GM20431 (cell line): Measurements from ENCODE around the gene KCNA3.

Experiments
- in situ Hi-C: fragments of 300-500 bp; cut with MseI, MboI; formaldehyde crosslinking; loops from one replicate; pipeline ENCODE4 v1.15.0; 2020; ENCODE audit warnings: low sequenced_read_pairs; ENCODE audit not compliant: unreplicated experiment

Gene KCNA3

DNA sequence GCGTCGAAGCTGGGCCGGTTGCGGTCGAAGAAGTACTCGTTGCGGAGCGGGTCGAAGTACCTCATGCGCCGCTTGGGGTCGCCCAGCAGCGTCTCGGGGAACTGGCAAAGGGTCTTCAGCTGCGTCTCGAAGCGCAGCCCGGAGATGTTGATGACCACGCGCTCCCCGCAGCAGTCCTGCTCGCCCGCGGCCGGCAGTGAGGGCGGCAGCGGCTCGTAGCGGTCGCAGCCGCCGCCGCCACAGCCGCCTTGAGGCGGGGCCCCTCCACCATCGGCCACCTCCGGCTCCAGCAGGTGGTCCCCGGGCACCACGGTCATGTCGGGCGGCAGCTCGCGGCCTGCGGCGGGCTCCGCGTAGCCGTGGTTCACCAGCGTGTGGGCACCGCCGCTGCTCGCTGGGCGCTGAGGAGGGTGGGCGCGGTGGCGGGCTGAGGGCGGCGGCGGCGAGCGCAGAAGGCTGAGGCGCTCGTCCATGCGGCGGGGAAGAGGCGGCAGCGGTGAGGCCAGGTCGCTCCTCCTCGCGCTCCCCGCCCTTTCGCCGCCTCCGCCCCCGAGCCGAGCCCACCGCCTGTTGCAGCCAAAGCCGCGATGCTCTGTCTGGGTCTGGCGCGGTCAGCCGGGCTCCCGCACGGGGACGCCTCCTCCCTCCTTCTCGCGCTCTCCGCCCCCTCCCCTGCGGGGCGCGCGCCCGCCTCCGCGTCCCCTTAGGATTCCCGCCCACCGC lies at the start of gene KCNA3:
Gene KCNA3, minus strand, starts transcription at position 604 of the 723 bp plus-strand sequence. Its CDS starts 131 bp downstream, at position 473.
- in situ Hi-C loops: no loop called here

DNA sequence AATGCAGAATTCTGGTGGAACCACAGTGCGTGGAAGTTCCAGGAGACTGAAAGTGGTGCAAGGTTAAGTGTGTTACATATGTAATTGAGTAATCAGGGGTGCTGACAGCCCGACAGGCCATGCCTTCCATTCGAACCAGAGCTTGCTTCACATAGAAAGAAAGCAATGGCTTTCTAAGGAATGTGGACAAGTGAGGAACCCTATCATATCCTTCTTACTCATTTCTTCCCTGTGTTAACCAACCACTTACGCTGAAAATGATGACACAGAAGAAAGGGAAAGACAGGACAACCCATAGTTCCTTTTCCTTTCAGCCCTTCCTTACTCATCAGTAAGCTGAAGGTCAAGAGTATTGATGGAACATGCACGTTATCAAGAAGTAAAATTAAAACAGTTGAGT lies 48.1 kb upstream of the KCNA3 start:
- in situ Hi-C loops: no loop called here

DNA sequence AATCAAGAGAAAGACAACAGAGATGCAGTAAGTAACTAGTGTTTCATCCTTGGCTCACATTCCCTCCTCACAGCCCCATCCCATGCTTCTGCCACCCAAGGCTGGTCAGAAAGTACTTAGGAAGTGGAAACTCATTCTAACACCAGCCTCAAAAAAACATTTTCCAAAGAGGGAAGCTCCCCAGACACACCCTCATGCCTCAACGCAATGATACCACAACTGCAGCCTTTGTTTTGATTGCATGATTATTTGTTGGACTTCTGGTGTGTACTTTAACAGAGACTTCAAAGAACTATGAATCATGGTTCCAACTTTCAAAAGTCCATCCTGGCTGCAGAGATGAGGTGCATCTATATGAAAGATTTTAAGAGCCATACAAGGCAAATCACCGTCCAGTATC lies 45.2 kb upstream of the KCNA3 start:
- in situ Hi-C loops: no loop called here

DNA sequence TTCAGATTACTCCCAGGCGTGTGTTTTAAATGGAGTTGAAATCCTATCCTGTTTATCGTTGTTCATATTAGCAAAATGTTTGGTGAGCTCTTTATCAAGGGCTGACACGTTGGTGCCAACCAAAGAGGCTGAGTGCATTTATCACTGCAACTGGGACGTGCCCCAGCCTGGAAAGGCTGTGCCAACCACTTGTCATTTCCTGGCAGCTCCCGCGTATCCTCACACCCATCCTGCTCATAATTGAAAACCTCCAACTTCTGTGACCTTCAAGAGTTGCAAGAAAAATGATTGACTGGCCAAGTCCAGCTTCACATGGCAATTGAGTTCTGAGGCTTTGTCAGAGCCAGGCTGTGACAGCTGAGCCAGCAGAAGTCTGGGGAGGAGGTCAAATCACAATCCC lies 43.7 kb upstream of the KCNA3 start:
- in situ Hi-C loops: no loop called here

DNA sequence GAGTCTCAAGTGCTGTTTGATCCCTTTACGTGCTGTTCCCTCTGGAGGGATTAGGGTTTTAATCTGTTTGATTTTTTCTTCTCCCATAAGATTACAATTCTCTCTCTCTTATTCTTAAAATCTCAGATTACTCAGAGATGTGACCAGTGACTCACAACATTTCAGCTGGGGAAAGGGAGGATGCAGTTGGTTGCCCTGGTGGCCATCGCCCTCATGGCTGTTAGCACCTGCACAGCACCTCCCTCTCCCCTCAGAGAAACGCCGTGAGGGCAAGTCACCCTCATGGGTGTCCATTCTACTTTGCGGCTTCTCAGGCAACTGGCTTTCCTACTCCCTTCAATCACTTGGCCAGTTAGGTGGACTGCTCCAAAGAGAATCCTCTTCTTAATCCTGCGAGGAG lies 42.4 kb upstream of the KCNA3 start:
- in situ Hi-C loops: no loop called here

DNA sequence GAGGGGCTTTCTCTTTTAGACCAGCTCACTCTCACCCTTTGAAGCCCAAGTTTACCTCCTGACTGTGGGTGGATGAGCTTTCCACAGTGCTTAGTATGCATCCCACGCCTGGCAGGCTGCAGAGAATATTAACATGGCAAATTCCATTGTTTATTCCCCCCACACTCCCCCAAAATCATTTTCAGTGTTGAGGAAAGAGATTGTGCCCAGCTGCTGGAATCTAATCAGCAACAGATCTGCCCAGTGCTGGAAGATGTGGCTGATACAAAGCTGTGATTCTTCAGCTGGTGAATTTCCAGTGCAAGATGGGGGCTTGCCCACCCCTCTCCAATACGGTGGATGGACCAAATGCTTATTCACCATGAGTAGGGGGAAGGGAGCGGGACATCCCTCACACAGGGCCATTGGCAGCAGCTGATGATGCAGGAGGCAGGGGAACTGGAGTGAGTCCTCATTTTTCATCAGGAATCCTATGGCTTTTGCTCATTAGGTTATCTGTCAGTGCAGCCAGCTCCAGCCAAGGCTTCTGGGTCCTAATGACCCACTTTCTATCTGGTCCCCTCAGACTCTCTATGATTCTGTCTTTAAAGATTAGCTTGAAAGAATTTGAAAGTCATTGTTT lies 39.7 kb upstream of the KCNA3 start:
- in situ Hi-C loops: no loop called here

DNA sequence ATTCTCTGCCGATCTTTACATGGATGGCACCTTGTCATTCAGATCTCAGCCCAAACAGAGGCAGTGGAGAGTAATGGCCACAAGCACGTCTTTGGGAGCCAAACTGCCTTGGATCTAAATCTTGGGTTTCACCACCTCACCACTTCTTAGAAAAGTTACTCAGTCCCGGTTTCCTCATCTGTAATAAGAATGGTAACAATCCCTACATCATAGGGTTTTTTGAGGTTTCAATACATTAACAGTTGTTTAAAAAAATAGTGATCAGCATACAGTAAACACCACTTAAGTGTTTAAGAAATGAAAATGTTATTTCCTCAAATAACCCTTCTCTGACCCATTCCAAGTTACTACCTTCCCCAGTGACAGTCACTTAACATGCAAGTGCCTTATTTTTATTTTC lies 38.5 kb upstream of the KCNA3 start:
- in situ Hi-C loops: no loop called here

DNA sequence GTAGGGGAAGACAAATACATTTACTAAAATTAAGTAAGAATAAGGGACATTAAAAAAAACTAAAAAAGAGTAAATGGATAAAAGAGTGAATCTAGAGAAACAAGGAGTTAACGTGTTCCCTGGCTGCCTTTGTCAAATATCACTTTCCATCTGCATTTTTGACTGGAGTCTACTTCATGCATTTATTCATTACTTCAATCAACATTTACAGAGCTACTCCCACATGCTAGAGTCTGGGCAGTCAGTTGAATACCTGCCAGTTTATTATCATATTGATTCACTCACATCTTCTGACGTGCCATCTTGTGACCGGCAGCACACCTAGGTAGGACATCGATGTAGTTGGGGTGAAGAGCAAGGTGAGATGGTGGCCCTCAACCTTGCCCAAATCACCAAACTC lies 35.6 kb upstream of the KCNA3 start:
- in situ Hi-C loops: no loop called here

DNA sequence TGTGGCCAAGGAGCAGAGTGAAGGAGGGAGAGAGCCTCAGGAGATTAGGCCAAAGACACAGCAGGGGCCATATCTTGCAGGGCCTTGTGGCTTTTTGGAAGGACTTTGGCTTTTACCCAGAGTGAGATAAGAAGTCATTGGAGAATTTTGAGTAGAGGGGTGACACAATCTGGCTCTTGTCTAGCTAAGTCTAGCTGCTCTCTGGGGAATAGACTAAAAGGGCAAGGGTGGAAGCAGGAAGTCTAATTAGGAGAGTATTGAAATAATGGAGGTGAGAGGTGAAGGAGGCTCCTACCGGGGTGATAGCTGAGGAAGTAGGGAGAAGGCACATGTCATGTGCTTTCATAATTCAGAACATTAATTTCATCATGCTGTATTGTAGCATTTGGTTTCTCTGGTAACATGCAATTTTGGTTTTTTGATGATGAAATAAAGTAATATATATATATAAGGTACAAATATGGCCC lies 34.3 kb upstream of the KCNA3 start:
- in situ Hi-C loops: no loop called here

DNA sequence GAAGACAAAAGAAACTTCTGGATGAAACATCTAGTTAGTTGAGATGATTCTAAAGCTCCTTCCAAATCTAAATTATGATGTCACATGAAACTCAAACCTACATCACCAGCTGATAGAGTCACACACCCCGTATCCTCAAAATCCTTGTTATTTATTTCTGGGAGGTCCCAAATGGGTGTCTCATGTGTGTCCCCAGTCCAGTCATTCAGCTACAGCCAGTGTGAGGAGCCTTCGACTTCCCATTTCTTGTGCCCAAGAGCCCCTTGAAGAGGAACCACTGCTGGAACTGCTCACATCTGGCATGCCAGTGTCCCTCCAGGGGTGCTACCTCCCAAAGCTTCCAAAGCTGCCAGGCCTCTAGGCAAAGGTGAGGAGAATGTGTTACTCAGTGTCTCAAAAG lies 32.5 kb upstream of the KCNA3 start:
- in situ Hi-C loops: no loop called here

DNA sequence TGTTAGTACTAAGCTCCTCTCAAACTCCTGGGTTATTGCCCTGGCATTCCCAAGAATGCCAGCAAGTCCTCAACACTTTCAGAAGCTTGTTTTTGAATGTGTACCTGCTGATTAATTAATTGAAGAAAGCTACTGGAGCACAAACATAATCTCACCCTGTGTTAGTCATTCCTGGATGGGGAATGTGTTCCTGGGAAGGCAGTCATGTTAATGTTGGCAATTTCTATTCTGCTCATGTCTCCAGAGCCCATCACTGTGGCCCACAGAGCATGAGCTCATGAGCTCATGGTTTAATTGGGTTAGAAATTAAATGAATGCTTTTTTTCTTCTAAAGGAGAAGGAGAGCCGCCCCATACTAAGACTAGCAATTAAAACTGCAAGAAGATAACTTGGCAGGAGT lies 31.9 kb upstream of the KCNA3 start:
- in situ Hi-C loops: no loop called here

DNA sequence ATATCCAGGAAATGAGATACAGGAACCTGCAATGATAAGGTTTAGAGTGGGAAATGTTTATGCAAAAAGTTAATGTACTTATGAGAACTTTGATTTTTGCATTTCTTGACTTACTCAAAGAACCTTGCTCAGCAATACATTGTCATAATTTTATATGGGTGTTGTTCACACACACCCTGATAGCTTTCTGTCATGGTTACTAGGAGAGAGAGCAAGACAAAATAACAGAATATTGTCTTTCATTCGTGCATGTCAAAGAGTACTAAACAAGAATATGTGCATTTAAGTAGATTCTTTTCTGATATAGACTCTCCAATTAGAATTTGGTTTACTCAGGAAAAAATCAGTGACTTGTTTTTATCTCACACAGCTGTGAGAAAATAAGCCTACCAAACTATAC lies 27.5 kb upstream of the KCNA3 start:
- in situ Hi-C loops: no loop called here

DNA sequence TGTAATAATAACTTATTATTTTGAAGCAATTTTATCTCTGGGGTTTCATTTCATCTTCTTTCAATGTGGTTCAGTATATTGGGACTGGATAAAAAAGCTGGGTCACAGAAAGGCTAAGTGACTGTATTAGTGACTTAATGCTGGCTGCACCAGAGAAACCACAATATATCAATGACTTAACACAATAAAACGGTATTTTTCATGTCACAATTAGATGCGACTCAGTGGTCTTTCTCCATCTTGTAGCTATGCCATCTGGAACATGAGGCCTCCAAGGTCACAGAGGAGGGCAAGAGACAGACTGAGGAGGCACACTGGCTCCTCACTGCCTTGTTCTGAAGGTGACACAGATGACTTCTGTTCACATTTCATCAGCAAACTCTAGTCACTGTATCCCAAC lies 26.0 kb upstream of the KCNA3 start:
- in situ Hi-C loops: no loop called here

DNA sequence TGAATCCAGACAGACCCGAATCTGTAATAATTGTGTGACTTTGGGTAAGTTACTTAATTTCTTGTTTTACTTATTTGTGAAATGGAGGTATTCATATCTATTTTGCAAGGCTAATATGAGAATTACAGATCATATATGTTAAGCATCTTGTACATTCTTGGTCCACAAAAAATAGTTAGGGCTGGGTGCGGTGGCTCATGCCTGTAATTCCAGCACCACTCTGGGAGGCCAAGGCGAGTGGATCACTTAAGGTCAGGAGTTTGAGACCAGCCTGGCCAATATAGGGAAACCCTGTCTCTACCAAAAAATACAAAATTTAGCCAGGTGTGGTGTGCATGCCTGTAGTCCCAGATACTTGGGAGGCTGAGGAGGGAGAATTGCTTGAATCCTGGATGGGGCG lies 22.9 kb upstream of the KCNA3 start:
- in situ Hi-C loops: no loop called here

DNA sequence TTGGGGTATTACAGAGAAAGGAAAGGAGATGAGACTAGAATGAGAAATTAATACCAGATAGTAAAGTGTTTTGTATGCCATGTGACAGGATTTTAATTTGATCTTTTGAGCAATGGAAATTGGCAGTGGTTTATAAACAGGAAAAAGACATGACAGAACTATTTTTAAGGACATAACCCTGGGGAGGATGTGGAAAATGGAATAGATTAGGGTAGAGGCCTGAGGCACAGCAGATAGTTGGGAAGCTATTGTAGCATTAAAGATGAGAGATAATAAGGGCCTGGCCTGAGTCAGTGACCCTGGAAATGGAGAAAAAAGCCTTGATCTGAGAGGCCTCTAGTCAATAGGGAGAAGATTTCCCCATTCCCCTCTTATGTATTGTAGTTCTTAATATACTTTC lies 22.1 kb upstream of the KCNA3 start:
- in situ Hi-C loops: no loop called here

DNA sequence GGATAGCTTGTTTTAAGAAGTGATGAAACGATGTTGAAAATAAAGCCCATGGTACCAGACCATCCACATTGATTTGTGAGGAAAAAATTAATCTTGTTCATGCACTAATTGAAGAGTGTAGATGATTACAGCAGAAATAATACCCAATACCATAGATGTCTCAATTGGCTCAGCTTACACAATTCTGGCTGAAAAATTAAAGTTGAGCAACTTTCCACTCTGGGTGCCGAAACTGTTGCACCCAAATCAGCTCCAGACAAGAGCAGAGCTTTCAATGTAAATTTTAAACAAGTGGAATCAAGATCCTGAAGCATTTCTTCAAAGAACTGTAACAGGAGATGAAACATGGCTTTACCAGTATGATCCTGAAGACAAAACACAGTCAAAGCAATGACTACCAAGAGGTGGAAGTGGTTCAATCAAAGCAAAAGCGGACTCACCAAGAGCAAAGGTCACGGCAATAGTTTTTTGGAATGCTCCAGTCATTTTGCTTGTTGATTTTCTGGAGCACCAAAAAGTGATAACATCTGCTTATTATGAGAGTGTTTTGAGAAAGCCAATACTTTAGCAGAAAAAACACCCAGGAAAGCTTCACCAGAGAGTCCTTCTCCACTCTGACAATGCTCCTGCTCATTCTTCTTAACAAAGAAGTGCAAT lies 16.1 kb upstream of the KCNA3 start:
- in situ Hi-C loops: no loop called here

DNA sequence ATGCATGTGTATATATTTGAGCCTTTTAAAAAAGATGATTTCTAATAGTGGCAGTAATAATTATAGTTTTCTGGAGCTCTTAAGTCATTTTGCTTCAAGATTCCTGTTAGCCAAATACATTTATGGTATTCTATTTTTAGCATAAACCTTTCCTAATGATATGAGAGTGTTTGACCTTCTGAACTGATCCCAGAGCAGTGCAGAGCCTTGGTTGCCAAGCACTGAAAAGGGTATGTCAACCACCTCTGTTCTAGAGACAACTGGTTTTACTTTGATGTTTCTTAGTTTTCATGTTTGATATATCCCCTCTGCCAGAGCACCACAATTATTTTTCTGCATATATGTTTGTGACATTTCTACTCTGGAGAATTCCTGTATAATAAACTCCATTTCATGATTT lies 15.1 kb upstream of the KCNA3 start:
- in situ Hi-C loops: no loop called here

DNA sequence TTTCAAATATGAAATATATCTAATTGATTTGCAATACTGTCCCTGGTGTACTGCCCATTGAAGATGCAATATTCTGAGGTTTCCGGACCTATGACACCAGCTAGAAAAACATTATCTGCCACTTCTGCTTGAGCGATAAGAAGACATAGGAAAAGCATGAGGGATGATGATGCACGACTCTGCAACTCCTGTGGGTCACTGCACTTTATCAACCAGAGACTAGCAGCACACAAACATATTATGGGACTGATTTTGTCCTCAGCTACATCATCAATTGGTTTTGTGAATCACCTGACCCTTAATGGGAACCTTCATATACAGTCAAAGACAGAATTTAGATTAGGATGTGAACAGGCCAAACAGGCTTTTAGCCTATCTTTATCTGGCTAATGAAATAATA lies 13.8 kb upstream of the KCNA3 start:
- in situ Hi-C loops: no loop called here

DNA sequence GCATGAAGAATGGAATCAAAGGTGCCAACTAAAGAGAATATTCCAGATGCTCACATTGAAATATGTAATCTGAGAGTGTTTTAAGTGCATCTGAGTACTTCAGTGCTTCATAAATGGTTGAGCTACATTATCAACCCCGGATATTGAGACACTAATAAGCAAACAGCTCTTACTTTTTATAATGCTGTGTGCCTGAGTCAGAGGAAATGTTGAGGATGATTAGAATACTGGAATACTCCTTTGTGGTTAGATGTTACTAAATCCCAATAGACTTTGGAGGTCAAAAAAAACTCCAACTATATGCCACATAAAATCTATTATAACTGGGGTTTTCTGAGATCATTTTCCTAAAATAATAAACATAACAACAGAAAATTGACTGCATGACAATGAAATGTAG lies 12.5 kb upstream of the KCNA3 start:
- in situ Hi-C loops: no loop called here

DNA sequence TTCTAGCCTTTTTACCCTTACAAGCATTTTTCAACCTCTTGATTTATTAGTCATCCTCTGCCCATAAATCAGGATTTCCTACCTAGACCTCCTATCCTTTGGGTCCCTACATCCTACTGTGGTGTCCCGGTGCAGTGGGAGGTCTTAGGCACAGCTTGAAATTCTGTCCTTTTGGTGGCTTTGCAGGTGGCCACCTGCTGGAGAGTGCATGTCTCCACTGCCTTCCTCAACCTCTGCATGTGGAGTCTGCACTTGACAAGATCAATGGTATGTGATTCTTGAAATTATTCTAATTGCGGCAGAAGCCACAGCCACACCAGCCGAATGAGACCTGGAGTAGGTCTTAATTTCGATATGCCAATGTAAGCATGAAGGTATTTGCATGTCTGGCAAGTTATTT lies 11.4 kb upstream of the KCNA3 start:
- in situ Hi-C loops: no loop called here

DNA sequence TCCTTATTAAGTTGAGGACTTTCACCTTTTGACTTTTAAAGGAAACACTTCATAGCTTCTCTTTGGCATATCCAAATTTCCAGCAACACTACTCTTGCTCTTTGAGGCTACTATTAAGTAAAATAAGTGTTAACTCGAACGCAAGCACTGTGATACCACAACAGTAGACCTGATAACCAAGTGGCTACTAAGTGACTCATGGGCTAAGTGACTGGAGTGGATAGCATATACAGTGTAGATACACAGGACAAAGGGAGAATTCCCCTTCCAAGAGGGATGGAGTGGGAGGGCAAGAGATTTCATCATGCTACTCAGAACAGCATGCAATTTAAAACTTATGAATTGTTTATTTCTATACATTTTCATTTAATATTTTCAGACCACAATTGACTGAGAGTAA lies 9.8 kb upstream of the KCNA3 start:
- in situ Hi-C loops: no loop called here

DNA sequence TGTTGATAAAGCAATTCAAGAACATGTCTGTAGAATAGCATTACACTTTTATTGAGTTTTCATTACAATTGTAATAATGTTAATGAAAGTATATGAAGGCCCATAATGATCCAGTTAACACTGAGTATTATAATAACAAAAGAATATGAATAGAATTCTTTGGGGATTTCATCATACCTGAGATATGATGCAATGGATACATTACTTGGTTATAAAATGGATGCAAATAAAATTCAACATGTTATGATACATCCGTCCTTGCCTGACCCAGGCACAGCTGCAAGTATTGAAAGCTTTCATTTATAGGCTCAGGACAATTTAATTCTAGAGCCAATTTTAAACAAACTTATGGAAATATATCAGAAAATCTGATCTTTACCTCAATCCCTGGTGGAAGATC lies 8.2 kb upstream of the KCNA3 start:
- in situ Hi-C loops: no loop called here
